WTC11 (cell line): ENCODE results near the gene CTIF. TPM values are rescaled to one million over a fixed set of nuclear protein-coding genes. Genes with fewer than 3 reads are reported as not detected.

Experiments used
- ATAC-seq: fragments of 200-7000 bp; cut with Tn5 transposase; 2 replicates; pipeline ENCODE4 v1.10.0; 2021; ENCODE audit warnings: mild to moderate bottlenecking, moderate library complexity
- CTCF ChIA-PET: fragments of 300-600 bp; sonication (Branson Sonifier 250); formaldehyde crosslinking; loops from one replicate; lab custom pipeline; 2021; ENCODE audit warnings: antibody characterized with exemption; lab: Charles Lee
- POLR2A ChIA-PET: fragments of 350-600 bp; sonication (Branson Sonifier 250); formaldehyde crosslinking; loops from one replicate; lab custom pipeline; 2021; ENCODE audit warnings: antibody characterized with exemption; lab: Charles Lee
- DNase-seq: peaks from one replicate; pipeline ENCODE4 v3.0.0; 2021; ENCODE audit warnings: low spot score
- H3K27ac Mint-ChIP-seq: 2 replicates; pipeline ENCODE4 v1.8.0; 2021; ENCODE audit warnings: mixed read lengths
- H3K27me3 Mint-ChIP-seq: 2 replicates; pipeline ENCODE4 v1.8.0; 2021; ENCODE audit warnings: low read depth, mild to moderate bottlenecking, moderate library complexity, mixed read lengths
- H3K36me3 Mint-ChIP-seq: 2 replicates; pipeline ENCODE4 v1.8.0; 2021; ENCODE audit warnings: mixed read lengths
- H3K4me1 Mint-ChIP-seq: 2 replicates; pipeline ENCODE4 v1.8.0; 2022; ENCODE audit warnings: mixed read lengths
- H3K4me3 Mint-ChIP-seq: 2 replicates; pipeline ENCODE4 v1.8.0; 2021; ENCODE audit warnings: mild to moderate bottlenecking, moderate library complexity, mixed read lengths
- H3K9me3 Mint-ChIP-seq: 2 replicates; pipeline ENCODE4 v1.8.0; 2021; ENCODE audit warnings: mixed read lengths
- ARID4B ChIP-seq: sonication (generic); formaldehyde crosslinking; IDR thresholded peaks from 2 replicates; pipeline ENCODE4 v1.8.0; 2023; ENCODE audit warnings: missing genetic modification reagents, mild to moderate bottlenecking, borderline replicate concordance
- CTCF ChIP-seq: fragments of 200-600 bp; IDR thresholded peaks from 2 replicates; pipeline ENCODE4 v1.8.0; 2022; ENCODE audit warnings: antibody characterized with exemption
- E2F1 ChIP-seq: sonication (generic); formaldehyde crosslinking; IDR thresholded peaks from 2 replicates; pipeline ENCODE4 v1.8.0; 2022; ENCODE audit warnings: mild to moderate bottlenecking, missing genetic modification reagents
- FOXP1 ChIP-seq: sonication (generic); formaldehyde crosslinking; IDR thresholded peaks from 2 replicates; pipeline ENCODE4 v1.8.0; 2022; ENCODE audit warnings: missing genetic modification reagents, mild to moderate bottlenecking, moderate library complexity, borderline replicate concordance
- FOXP4 ChIP-seq: sonication (generic); formaldehyde crosslinking; IDR thresholded peaks from 2 replicates; pipeline ENCODE4 v1.8.0; 2022; ENCODE audit warnings: mild to moderate bottlenecking, missing genetic modification reagents
- HMGXB4 ChIP-seq: sonication (generic); formaldehyde crosslinking; IDR thresholded peaks from 2 replicates; pipeline ENCODE4 v1.8.1; 2023; ENCODE audit warnings: mild to moderate bottlenecking, moderate library complexity, missing genetic modification reagents
- IRF1 ChIP-seq: sonication (generic); formaldehyde crosslinking; IDR thresholded peaks from 2 replicates; pipeline ENCODE4 v1.8.0; 2023; ENCODE audit warnings: missing genetic modification reagents
- JAZF1 ChIP-seq: fragments of 250-450 bp; sonication (Bioruptor Pico); IDR thresholded peaks from 2 replicates; pipeline ENCODE4 v1.9.0; 2021; ENCODE audit warnings: moderate library complexity, mild to moderate bottlenecking, inconsistent platforms
- KAT7 ChIP-seq: sonication (generic); formaldehyde crosslinking; IDR thresholded peaks from 2 replicates; pipeline ENCODE4 v1.8.1; 2023; ENCODE audit warnings: missing genetic modification reagents, mild to moderate bottlenecking, borderline replicate concordance
- MAX ChIP-seq: sonication (generic); formaldehyde crosslinking; IDR thresholded peaks from 2 replicates; pipeline ENCODE4 v1.8.0; 2022; ENCODE audit warnings: mild to moderate bottlenecking, missing genetic modification reagents
- NFYB ChIP-seq: sonication (generic); formaldehyde crosslinking; conservative IDR thresholded peaks from 2 replicates; pipeline ENCODE4 v1.8.0; 2022; ENCODE audit warnings: low read depth, missing genetic modification reagents
- RELA ChIP-seq: sonication (generic); formaldehyde crosslinking; IDR thresholded peaks from 2 replicates; pipeline ENCODE4 v1.8.1; 2022; ENCODE audit warnings: missing genetic modification reagents, mild to moderate bottlenecking, borderline replicate concordance
- SMAD4 ChIP-seq: sonication (generic); formaldehyde crosslinking; IDR thresholded peaks from 2 replicates; pipeline ENCODE4 v1.8.0; 2022; ENCODE audit warnings: mild to moderate bottlenecking, missing genetic modification reagents
- USF1 ChIP-seq: sonication (generic); formaldehyde crosslinking; IDR thresholded peaks from 2 replicates; pipeline ENCODE4 v1.8.0; 2022; ENCODE audit warnings: mild to moderate bottlenecking, missing genetic modification reagents
- USF2 ChIP-seq: sonication (generic); formaldehyde crosslinking; IDR thresholded peaks from 2 replicates; pipeline ENCODE4 v1.8.1; 2023; ENCODE audit warnings: mild to moderate bottlenecking, missing genetic modification reagents, moderate library complexity
- ZNF121 ChIP-seq: sonication (generic); formaldehyde crosslinking; IDR thresholded peaks from 2 replicates; pipeline ENCODE4 v1.8.0; 2023; ENCODE audit warnings: missing genetic modification reagents
- ZNF219 ChIP-seq: sonication (generic); formaldehyde crosslinking; IDR thresholded peaks from 2 replicates; pipeline ENCODE4 v1.8.0; 2023; ENCODE audit warnings: missing genetic modification reagents, mild to moderate bottlenecking, borderline replicate concordance
- ZNF317 ChIP-seq: sonication (generic); formaldehyde crosslinking; IDR thresholded peaks from 2 replicates; pipeline ENCODE4 v1.8.1; 2023; ENCODE audit warnings: low read depth, mild to moderate bottlenecking, moderate library complexity, missing genetic modification reagents, borderline replicate concordance
- ZNF671 ChIP-seq: fragments of 250-450 bp; sonication (Bioruptor Pico); IDR thresholded peaks from 2 replicates; pipeline ENCODE4 v1.8.0; 2021; ENCODE audit warnings: mild to moderate bottlenecking
- total RNA-seq: library from RNA; stranded (reverse); gene quantifications from 3 replicates; pipeline ENCODE4 v1.2.3, GENCODE V29; 2021

CTIF gene
- total RNA-seq, 1 experiment from 2014 or later = 28.5 TPM

- TF ChIP-seq CTCF (no peak), JAZF1 (CRISPR knock-in tag) (no peak), SMAD4 (CRISPR knock-in tag) (no peak), NFYB (CRISPR knock-in tag) (no peak)
Observed at GRCh38 chr18:48536516-48536915, 2.3 kb upstream of the CTIF start (continued).

GRCh38 chr18:48539406-48540250 is 797 bp downstream of the CTIF start:
- CTCF ChIA-PET = interaction anchor here (2.2 to 2.8 kb wide), 3 partner anchors 8 to 125 kb away, joined by 6 to 14 read pairs (median 13); no protein-coding TSS in a partner anchor
- ATAC-seq = peak; percentile 1; the same call in 1 of the 2 replicates
- peaks cover 24% of the 10 kb centered on the region for H3K27me3 Mint-ChIP-seq
- no peak overlapping the region for H3K27ac Mint-ChIP-seq
- H3K9me3 Mint-ChIP-seq = no peaks in the 10 kb centered on the region
- peak; percentile 53 for DNase-seq
- POLR2A ChIA-PET = interaction anchor here (1.0 kb wide), 1 partner anchor 8 kb away, joined by 4 read pairs; no protein-coding TSS in a partner anchor
- H3K4me3 Mint-ChIP-seq = peak overlapping the region; percentile 81
- H3K4me1 Mint-ChIP-seq = peaks cover 48% of the 10 kb centered on the region
- no peaks in the 10 kb centered on the region for H3K36me3 Mint-ChIP-seq
- no peak for TF ChIP-seq FOXP4
- TF ChIP-seq MAX (CRISPR knock-in tag) = peak; percentile 36; the same call in 1 of the 2 replicates
- TF ChIP-seq ZNF121 (CRISPR knock-in tag) = no peak
- 0 out of 2 replicates have a peak, but pooled peaks have one; percentile 3 for TF ChIP-seq KAT7 (CRISPR knock-in tag)
- no peak for TF ChIP-seq ZNF671 (CRISPR knock-in tag)
- peak; percentile 51; the same call in 1 of the 2 replicates for TF ChIP-seq USF1
- no peak for TF ChIP-seq RELA (CRISPR knock-in tag)
- no peak for TF ChIP-seq SMAD4 (CRISPR knock-in tag)
- TF ChIP-seq E2F1 = no peak
- TF ChIP-seq FOXP1 (CRISPR knock-in tag) = no peak
- TF ChIP-seq ZNF317 (CRISPR knock-in tag) = no peak
- peak; percentile 42; the same call in 1 of the 2 replicates for TF ChIP-seq USF2 (CRISPR knock-in tag)
- TF ChIP-seq IRF1 (CRISPR knock-in tag) = no peak
- peak; percentile 53; the same call in 1 of the 2 replicates for TF ChIP-seq ARID4B (CRISPR knock-in tag)
- peak; percentile 58; the same call in 1 of the 2 replicates for TF ChIP-seq HMGXB4
- TF ChIP-seq ZNF219 = no peak
